PFSK-1 (cell line): ENCODE measurements around the gene CCDC194.

Experiments used
- POLR2AphosphoS5 ChIP-seq: IDR thresholded peaks from 2 replicates; pipeline ENCODE4 v1.6.1; 2012; ENCODE audit warnings: low read depth, mild to moderate bottlenecking, control low read depth, low read length, moderate library complexity
- TAF1 ChIP-seq: IDR thresholded peaks from 2 replicates; pipeline ENCODE4 v1.6.1; 2012; ENCODE audit warnings: low read length, control low read depth, borderline replicate concordance; ENCODE audit not compliant: insufficient read depth
- TF ChIP-seq, protein P1 (sequence below), 2 experiments: IDR thresholded peaks; 2 replicates each; pipeline versions ENCODE4 v1.6.1 to v1.8.0; 2011 to 2012; ENCODE audit warnings: low read depth in 2 of 2, low read length in 2 of 2, control low read depth in 1 of 2, inconsistent platforms in 1 of 2, mild to moderate bottlenecking in 1 of 2, moderate library complexity in 1 of 2; ENCODE audit not compliant: insufficient read depth in 1 of 2

DNA sequence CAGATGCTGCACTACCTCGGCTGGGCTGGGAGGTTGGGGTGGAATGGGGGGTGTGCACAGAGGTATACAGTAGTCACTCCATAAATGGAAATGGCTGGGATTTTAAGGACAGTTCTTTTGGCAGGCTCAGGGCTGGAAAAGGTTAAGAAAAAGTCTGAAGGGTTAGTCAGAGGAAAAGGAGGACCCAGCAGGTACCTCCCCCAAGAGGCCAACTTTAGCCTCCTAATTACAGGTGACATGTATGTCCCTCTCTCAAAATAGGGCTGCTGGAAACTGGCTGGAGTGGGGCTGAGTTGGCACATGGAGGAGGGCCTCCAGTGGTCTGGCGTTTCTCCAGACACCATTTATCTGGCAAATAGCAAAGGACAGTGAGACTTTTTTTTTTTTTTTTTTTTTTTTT lies 994 bp downstream of the CCDC194 start:
- TF ChIP-seq, protein P1, sequence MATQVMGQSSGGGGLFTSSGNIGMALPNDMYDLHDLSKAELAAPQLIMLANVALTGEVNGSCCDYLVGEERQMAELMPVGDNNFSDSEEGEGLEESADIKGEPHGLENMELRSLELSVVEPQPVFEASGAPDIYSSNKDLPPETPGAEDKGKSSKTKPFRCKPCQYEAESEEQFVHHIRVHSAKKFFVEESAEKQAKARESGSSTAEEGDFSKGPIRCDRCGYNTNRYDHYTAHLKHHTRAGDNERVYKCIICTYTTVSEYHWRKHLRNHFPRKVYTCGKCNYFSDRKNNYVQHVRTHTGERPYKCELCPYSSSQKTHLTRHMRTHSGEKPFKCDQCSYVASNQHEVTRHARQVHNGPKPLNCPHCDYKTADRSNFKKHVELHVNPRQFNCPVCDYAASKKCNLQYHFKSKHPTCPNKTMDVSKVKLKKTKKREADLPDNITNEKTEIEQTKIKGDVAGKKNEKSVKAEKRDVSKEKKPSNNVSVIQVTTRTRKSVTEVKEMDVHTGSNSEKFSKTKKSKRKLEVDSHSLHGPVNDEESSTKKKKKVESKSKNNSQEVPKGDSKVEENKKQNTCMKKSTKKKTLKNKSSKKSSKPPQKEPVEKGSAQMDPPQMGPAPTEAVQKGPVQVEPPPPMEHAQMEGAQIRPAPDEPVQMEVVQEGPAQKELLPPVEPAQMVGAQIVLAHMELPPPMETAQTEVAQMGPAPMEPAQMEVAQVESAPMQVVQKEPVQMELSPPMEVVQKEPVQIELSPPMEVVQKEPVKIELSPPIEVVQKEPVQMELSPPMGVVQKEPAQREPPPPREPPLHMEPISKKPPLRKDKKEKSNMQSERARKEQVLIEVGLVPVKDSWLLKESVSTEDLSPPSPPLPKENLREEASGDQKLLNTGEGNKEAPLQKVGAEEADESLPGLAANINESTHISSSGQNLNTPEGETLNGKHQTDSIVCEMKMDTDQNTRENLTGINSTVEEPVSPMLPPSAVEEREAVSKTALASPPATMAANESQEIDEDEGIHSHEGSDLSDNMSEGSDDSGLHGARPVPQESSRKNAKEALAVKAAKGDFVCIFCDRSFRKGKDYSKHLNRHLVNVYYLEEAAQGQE (IDR thresholded peaks at IDR 0.05; ENCODE audit: insufficient read depth in 1 of 2, low read depth in 2 of 2, low read length in 2 of 2) = no peak
- no peak for TF ChIP-seq POLR2AphosphoS5
- no peak for TF ChIP-seq TAF1
